ENCODE results near the gene CDKAL1.

CDKAL1 gene

DNA sequence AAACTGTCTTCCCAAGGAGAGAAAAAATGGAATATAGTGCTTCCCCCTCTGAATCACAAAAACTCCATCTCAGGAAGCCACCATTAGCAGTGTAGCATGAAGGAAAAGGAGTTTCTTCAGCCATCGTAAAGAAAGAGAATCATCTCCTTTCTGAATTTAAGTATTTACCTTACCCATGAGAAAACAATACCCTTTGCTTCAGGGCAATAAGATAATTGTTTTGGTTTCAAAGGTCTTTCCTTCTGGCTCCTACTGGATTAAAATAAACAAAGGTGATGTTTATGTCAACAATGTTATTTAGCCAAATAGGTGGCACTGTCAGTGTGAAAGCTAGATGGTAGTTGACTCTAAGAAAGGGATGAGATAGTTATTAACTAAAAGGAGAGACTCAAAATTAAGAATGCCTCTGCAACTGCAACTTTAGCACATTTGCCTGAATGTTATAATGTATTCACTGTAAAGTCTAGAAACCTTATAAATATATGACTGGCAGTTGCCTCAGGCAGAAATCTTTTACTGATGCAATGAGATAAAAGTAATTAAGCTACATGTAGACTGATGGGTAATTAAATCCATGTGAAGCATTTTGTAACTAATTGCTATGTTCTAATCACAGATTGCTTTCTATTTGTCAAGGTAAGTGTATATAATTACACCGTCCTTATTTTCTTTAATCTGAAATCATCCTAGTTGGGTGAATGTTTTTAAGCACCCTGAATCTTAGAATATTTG, 399.0 kb downstream of the CDKAL1 start:
- no peak for DNase-seq

- DNase-seq = no peak
Observed at GRCh38 chr6:20936949-20937348, 402.7 kb downstream of the CDKAL1 start.

GRCh38 chr6:20939161-20939775, 405.0 kb downstream of the CDKAL1 start:
- no peak for DNase-seq

GRCh38 chr6:20943040-20943627, 408.9 kb downstream of the CDKAL1 start:
- DNase-seq = no peak

GRCh38 chr6:20943922-20944321, 409.7 kb downstream of the CDKAL1 start:
- no peak for DNase-seq

GRCh38 chr6:20946022-20946421, 411.8 kb downstream of the CDKAL1 start:
- DNase-seq = no peak

- no peak for DNase-seq
Observed at GRCh38 chr6:20946890-20947289, 412.6 kb downstream of the CDKAL1 start.

DNA sequence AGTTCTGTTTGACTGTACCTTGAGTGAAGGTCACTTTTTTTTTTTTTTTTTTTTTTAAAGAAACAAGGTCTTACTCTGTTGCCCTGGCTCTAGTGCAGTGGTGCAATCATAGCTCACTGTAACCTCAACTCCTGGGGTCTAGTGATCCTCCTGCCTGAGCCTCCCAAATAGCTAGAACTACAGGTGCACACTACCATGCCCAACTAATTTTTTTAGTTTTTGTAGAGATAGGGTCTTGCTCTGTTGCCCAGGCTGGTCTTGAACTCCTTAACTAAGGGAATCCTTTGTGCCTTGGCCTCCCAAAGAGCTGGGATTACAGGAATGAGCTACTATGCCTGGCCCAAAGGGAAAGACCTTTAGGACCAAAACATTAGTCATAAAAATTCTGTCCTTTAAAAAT, 413.7 kb downstream of the CDKAL1 start:
- no peak for DNase-seq

DNA sequence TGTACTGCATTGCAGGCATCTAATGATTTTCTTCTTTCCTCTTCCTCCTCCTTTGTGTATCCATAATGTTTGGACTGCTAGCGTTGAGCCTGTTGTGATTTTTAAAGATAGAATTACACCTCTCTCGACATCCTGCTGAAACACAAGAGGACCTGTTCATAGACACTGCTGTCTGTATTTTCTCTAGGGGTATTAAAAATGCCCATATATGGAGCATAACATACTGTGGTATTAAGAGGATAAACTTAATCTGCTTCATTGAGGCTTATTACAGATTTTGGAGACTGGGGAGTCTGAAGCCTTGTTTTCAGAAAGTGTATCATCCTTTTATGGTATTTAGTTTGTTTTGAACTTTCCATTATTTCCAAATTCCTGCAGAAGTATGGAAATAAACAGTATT, 414.3 kb downstream of the CDKAL1 start:
- no peak for DNase-seq

DNA sequence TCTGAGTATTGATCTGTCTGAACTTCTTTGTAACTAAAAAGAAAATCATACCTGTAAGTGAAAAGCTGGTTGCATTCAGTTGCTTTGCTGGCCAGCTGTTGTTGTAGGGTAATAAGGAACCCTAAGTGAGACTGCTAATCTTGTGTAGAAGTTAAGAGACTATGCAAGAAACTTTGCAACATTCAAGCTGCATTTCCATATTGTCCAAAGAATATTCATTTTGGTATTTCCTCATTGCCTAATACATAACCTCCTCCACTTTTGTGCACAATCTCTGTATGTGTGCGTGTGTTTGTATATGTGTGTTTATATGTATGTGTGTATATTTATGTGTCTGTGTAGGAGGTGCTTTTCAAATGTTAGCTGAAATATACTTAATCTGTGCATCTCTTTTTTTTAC, 414.9 kb downstream of the CDKAL1 start:
- DNase-seq = no peak

DNA sequence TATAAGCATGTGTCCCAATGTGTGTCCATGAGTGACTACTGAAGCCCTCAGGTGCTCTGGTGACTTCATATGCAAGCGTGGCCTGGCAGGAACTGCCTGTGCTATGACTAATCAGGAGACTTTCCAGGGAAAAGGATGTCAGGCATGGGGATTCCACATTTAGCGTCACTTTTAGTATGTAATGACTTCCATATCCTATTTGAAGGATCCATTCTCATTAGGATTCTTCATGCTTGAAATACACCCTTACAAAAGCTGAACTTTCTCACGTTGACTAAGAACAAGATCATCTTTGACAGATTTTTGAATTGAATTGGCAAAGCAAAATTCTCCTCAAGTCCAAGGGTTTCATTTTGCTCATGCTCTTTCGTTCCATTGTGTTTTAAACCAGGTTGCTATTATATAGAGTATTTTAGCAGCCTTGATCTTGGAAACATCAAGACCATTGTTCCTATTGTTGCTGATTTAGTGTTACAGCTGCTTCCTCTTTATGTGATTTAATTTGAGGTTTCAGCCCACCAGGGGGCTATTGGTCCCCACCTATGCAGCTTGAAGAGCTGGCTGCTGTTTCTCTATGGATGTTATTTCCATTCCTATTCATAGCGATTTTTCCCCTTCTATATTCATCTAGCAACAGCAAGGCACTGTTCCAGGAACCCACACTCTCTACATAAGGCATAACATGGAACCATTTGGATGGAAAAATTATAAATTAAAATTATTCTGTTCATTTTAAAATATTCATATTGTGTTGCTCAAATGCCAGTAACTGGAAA, 418.6 kb downstream of the CDKAL1 start:
- DNase-seq = no peak

DNA sequence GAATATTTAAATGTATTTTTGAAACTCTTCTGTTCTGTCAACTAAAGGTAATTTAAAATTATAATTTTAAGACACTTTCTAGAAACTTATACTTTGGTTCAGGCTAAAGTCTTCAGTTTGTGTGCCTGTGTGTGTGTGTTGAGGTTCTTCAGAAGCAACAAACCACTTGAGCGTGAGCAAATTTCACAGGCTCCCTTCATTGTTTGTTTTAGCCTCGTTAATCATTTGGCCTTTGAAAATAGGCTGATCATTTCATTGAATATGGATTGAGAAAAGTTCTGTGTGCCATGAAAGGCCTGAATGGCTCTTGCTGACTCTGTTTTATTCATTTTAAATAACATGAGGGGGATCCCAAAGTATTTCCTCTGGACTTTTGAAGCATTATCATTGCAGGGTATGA, 420.1 kb downstream of the CDKAL1 start:
- DNase-seq = no peak

GRCh38 chr6:20955131-20955530, 420.9 kb downstream of the CDKAL1 start:
- no peak for DNase-seq

GRCh38 chr6:20955751-20956150, 421.5 kb downstream of the CDKAL1 start:
- no peak for DNase-seq

DNA sequence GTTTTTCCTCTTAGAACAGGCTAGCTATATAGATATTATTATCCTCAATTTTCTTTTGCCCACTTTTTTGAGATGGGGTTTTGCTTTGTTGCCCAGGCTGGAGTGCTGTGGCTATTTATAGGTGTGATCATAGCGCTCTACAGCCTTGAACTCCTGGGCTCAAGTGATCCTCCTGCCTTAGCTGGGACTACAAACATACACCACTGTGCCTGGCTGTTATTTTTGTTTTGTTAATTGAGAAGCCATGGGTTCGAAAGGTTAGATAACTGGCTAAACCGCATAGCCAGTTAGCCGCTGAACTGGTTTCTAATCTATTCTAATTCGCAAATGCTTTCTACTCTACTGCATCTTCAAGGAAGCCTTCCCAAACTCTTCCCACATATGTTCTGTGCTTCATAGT, 425.8 kb downstream of the CDKAL1 start:
- DNase-seq = no peak

- no peak for DNase-seq
Observed at GRCh38 chr6:20965276-20965675, 431.0 kb downstream of the CDKAL1 start.

GRCh38 chr6:20965915-20966314, 431.7 kb downstream of the CDKAL1 start:
- no peak for DNase-seq

GRCh38 chr6:20969551-20969950, 435.3 kb downstream of the CDKAL1 start:
- no peak for DNase-seq

DNA sequence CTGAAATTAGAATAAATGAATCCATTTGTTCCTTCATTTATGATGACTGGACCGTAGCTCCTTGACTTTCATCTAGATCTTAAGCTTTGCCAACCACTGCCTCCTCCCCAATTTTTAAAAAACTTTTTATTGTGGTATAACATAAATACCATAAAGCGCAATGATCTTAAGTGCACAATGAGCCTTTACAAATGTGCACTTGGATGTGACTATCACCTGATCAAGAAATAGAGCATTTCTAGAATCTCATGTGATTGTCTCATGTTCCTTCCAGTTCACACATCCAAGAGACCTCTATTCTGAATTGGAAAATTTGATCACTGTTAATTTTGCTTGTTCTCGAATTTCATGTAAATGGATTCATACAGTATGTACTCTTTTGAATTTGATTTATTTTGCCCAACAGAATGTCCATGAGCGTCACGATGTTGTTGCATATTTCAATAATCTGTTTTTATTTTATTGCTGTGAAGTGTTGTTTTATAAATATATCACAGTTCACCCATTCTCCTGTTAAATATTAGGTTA, 442.2 kb downstream of the CDKAL1 start:
- no peak for DNase-seq

DNA sequence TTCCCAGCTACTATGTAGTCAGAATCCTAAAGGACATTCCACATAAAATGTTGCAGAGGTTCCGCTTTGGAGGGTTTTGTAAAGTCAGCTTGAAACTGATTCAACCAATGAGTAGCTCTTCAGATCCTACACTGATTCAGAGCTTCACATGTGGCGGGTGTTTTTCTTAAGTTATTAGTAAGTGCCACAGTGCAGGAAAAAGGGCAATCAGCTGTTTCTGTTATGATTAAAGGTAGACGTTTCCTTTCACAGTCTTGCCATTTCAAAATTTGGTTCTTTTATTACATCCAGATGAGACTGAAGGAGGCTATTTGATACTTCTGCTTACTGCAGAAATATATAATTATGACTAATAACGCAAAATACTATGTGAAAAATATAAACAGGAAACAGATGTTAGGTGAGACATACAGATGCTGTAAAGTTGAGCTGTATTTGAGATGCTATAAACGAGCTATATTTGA, 443.9 kb downstream of the CDKAL1 start:
- no peak for DNase-seq

DNA sequence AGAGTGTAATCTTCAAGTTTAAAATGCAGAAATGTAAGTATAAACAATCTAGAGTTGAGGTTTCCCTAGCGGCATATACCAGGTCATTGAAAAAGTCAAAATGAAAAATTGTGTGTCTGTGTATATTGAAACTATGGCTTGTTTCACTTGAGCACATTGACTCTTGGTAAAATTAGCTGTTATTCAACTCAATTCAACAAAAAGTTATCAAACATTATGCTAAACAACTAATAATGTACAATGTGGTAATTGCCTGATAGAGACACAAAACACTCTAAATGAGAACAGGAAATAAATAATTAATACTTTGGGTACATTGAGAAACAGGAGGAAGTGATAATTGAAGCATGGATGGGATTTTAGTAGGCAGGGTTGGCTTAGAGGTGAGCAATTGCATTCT, 444.8 kb downstream of the CDKAL1 start:
- no peak for DNase-seq

GRCh38 chr6:20983961-20984360, 449.7 kb downstream of the CDKAL1 start:
- no peak for DNase-seq

DNA sequence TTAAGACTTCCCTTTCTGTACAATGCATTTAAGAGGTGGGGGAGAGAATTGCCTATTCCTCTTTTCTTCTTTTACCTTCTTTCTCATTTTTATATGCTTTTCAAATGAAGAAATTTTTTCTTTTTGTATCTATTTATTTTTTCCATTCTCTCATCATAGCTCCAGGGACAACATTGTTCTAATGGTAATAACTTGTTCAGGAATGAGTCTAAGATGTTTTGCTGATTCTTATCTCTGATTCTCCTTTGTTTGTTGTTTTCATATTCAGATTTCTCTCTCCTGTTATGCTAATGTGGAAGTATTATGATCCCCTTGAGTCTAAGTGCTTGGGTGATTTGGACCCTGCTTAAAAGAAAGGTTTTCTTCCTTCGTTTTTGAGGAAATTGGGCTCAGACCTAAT, 451.6 kb downstream of the CDKAL1 start:
- no peak for DNase-seq
